ENCODE data around the gene AP5Z1. TPM values are rescaled to one million over a fixed set of nuclear protein-coding genes. Genes with fewer than 3 reads are reported as not detected.

The AP5Z1 gene, protein sequence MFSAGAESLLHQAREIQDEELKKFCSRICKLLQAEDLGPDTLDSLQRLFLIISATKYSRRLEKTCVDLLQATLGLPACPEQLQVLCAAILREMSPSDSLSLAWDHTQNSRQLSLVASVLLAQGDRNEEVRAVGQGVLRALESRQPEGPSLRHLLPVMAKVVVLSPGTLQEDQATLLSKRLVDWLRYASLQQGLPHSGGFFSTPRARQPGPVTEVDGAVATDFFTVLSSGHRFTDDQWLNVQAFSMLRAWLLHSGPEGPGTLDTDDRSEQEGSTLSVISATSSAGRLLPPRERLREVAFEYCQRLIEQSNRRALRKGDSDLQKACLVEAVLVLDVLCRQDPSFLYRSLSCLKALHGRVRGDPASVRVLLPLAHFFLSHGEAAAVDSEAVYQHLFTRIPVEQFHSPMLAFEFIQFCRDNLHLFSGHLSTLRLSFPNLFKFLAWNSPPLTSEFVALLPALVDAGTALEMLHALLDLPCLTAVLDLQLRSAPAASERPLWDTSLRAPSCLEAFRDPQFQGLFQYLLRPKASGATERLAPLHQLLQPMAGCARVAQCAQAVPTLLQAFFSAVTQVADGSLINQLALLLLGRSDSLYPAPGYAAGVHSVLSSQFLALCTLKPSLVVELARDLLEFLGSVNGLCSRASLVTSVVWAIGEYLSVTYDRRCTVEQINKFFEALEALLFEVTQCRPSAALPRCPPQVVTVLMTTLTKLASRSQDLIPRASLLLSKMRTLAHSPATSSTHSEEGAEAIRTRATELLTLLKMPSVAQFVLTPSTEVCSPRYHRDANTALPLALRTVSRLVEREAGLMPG
- 6.8 and 7.1 TPM in 2 replicates for polyA plus RNA-seq (2011; rRNA removed)
- polyA plus RNA-seq (2012; cell fraction: cytosol; rRNA removed), result 16.4 and 24.3 TPM in 2 replicates
- 118 and 171 TPM in 2 replicates for polyA plus RNA-seq (2012; cell fraction: nucleus; rRNA removed)
- 17.6 to 22.7 TPM (median 21.8 TPM) in 3 replicates for polyA plus RNA-seq (2017; fragmentation: RNase III; extraction: RNeasy Plus Mini Kit Qiagen cat#74134 plus additional on column Dnase treatment)
- 4.6 and 6.7 TPM in 2 replicates for polyA minus RNA-seq (2011; rRNA and poly(A)+ RNA removed)

DNA sequence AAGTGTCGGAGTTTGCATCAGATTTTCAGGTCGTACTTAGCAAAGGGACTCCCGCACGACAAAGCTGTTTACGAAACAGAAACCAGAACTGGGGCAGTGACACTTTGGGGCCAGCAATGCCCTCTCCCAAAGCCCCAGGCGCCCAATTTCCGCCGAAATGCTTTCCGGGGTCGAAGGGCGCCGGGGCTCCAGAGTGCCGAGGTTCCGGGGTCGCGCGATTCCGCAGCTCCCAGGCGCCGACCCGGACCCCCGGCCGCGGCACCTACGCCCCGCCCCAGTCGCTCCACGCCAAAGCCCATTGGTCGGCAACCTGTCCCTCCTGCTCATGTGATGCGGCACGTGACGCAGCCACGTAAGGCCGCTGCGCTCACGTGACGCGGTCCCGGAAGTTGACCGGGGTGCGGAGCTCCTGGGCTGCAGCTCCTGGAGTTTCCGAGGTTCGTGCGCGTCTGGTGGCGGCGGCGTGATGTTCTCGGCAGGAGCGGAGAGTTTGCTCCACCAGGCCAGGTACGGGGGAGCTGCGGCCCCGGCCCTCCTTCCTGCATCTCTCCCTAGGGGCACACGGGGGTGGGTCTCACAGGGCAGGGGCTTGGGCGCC is at the start of gene AP5Z1:
Gene AP5Z1, plus strand, starts transcription at position 374 of the 598 bp plus-strand sequence. Its CDS starts 93 bp downstream, at position 467.
- H3K4me3 ChIP-seq, result peak within 1 kb of the TSS; percentile 77
- ChIA-PET POLR2A (interaction anchor here (0.6 to 1.9 kb wide), 11 partner anchors 10 to 496 kb away, joined by 3 to 17 read pairs (median 4); partner anchors contain the start of gene RADIL), CTCF (interaction anchor here (0.6 to 1.5 kb wide), 7 partner anchors 17 to 1454 kb away, joined by 3 to 7 read pairs (median 4); no protein-coding TSS in a partner anchor)
- H3K9me3 ChIP-seq, result no peaks in the 10 kb centered on the region
- ATAC-seq (peak; percentile 92 to 95), FAIRE-seq (peak; percentile 73), DNase-seq (ENCODE audit: low read depth in 1 of 2, low spot score in 1 of 2) (peak; percentile 96 to 99)
- WGBS (ENCODE audit: missing lambda C conversion rate), result 0% methylated on average over 5 of the region's 55 CpGs
- H3K27ac ChIP-seq, result peak within 1 kb of the TSS; percentile 87 to 92
- peak within 1 kb of the TSS; percentile 95 for H3K4me2 ChIP-seq
- H3K4me1 ChIP-seq, result peaks cover 18% of the 10 kb centered on the region; the same call in 1 of the 3 replicates
- no peak for TF ChIP-seq FOXS1 (CRISPR knock-in tag; IDR thresholded peaks at IDR 0.05)
- TF ChIP-seq HOXB5 (CRISPR knock-in tag; IDR thresholded peaks at IDR 0.05), result no peak
- TF ChIP-seq HDAC2 (IDR thresholded peaks at IDR 0.05), result peak; percentile 76; the same call in 1 of the 2 replicates
- no peak for TF ChIP-seq POLR2AphosphoS2 (conservative IDR thresholded peaks at IDR 0.05; ENCODE audit: low read length)
- TF ChIP-seq EHF (CRISPR knock-in tag; IDR thresholded peaks at IDR 0.05), result no peak
- no peak for TF ChIP-seq RCOR1 (IDR thresholded peaks at IDR 0.05; ENCODE audit: low read depth, low read length)
- peak; percentile 73 to 80; a peak in 3 of 5 replicates for TF ChIP-seq JUN (IDR thresholded peaks at IDR 0.05)
- TF ChIP-seq, protein P1, sequence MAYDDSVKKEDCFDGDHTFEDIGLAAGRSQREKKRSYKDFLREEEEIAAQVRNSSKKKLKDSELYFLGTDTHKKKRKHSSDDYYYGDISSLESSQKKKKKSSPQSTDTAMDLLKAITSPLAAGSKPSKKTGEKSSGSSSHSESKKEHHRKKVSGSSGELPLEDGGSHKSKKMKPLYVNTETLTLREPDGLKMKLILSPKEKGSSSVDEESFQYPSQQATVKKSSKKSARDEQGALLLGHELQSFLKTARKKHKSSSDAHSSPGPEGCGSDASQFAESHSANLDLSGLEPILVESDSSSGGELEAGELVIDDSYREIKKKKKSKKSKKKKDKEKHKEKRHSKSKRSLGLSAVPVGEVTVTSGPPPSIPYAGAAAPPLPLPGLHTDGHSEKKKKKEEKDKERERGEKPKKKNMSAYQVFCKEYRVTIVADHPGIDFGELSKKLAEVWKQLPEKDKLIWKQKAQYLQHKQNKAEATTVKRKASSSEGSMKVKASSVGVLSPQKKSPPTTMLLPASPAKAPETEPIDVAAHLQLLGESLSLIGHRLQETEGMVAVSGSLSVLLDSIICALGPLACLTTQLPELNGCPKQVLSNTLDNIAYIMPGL (CRISPR knock-in tag; IDR thresholded peaks at IDR 0.05; ENCODE audit: borderline replicate concordance), result no peak
- TF ChIP-seq SREBF2 (IDR thresholded peaks at IDR 0.05), result no peak
- TF ChIP-seq, protein P2, sequence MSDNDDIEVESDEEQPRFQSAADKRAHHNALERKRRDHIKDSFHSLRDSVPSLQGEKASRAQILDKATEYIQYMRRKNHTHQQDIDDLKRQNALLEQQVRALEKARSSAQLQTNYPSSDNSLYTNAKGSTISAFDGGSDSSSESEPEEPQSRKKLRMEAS (IDR thresholded peaks at IDR 0.05), result peak; percentile 79
- TF ChIP-seq, protein P3, sequence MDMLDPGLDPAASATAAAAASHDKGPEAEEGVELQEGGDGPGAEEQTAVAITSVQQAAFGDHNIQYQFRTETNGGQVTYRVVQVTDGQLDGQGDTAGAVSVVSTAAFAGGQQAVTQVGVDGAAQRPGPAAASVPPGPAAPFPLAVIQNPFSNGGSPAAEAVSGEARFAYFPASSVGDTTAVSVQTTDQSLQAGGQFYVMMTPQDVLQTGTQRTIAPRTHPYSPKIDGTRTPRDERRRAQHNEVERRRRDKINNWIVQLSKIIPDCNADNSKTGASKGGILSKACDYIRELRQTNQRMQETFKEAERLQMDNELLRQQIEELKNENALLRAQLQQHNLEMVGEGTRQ (IDR thresholded peaks at IDR 0.05), result peak; percentile 100
- no peak for TF ChIP-seq ZC3H11A (IDR thresholded peaks at IDR 0.05)
- peak; percentile 82 for TF ChIP-seq PHF8 (IDR thresholded peaks at IDR 0.05; ENCODE audit: borderline replicate concordance, low read depth)
- no peak for TF ChIP-seq CHD2 (IDR thresholded peaks at IDR 0.05; ENCODE audit: low read length, partially characterized antibody)
- TF ChIP-seq, protein P4, sequence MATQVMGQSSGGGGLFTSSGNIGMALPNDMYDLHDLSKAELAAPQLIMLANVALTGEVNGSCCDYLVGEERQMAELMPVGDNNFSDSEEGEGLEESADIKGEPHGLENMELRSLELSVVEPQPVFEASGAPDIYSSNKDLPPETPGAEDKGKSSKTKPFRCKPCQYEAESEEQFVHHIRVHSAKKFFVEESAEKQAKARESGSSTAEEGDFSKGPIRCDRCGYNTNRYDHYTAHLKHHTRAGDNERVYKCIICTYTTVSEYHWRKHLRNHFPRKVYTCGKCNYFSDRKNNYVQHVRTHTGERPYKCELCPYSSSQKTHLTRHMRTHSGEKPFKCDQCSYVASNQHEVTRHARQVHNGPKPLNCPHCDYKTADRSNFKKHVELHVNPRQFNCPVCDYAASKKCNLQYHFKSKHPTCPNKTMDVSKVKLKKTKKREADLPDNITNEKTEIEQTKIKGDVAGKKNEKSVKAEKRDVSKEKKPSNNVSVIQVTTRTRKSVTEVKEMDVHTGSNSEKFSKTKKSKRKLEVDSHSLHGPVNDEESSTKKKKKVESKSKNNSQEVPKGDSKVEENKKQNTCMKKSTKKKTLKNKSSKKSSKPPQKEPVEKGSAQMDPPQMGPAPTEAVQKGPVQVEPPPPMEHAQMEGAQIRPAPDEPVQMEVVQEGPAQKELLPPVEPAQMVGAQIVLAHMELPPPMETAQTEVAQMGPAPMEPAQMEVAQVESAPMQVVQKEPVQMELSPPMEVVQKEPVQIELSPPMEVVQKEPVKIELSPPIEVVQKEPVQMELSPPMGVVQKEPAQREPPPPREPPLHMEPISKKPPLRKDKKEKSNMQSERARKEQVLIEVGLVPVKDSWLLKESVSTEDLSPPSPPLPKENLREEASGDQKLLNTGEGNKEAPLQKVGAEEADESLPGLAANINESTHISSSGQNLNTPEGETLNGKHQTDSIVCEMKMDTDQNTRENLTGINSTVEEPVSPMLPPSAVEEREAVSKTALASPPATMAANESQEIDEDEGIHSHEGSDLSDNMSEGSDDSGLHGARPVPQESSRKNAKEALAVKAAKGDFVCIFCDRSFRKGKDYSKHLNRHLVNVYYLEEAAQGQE (IDR thresholded peaks at IDR 0.05), result no peak; the same call in 1 of the 2 replicates
- TF ChIP-seq CBX8 (IDR thresholded peaks at IDR 0.05), result no peak
- TF ChIP-seq GATA3 (IDR thresholded peaks at IDR 0.05; ENCODE audit: borderline replicate concordance), result peak; percentile 32; the same call in 1 of the 2 replicates
- no peak for TF ChIP-seq RNF2 (IDR thresholded peaks at IDR 0.05; ENCODE audit: borderline replicate concordance, low read depth)
- TF ChIP-seq NR3C1 (IDR thresholded peaks at IDR 0.05), result no peak
- TF ChIP-seq TP53 (CRISPR knock-in tag; IDR thresholded peaks at IDR 0.05), result no peak
- TF ChIP-seq, protein P5, sequence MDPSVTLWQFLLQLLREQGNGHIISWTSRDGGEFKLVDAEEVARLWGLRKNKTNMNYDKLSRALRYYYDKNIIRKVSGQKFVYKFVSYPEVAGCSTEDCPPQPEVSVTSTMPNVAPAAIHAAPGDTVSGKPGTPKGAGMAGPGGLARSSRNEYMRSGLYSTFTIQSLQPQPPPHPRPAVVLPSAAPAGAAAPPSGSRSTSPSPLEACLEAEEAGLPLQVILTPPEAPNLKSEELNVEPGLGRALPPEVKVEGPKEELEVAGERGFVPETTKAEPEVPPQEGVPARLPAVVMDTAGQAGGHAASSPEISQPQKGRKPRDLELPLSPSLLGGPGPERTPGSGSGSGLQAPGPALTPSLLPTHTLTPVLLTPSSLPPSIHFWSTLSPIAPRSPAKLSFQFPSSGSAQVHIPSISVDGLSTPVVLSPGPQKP (IDR thresholded peaks at IDR 0.05; ENCODE audit: low read depth, low read length), result no peak
- TF ChIP-seq, protein P6, sequence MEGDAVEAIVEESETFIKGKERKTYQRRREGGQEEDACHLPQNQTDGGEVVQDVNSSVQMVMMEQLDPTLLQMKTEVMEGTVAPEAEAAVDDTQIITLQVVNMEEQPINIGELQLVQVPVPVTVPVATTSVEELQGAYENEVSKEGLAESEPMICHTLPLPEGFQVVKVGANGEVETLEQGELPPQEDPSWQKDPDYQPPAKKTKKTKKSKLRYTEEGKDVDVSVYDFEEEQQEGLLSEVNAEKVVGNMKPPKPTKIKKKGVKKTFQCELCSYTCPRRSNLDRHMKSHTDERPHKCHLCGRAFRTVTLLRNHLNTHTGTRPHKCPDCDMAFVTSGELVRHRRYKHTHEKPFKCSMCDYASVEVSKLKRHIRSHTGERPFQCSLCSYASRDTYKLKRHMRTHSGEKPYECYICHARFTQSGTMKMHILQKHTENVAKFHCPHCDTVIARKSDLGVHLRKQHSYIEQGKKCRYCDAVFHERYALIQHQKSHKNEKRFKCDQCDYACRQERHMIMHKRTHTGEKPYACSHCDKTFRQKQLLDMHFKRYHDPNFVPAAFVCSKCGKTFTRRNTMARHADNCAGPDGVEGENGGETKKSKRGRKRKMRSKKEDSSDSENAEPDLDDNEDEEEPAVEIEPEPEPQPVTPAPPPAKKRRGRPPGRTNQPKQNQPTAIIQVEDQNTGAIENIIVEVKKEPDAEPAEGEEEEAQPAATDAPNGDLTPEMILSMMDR (IDR thresholded peaks at IDR 0.05), result no peak
- TF ChIP-seq SMC3 (IDR thresholded peaks at IDR 0.05), result no peak
- TF ChIP-seq, protein P7, sequence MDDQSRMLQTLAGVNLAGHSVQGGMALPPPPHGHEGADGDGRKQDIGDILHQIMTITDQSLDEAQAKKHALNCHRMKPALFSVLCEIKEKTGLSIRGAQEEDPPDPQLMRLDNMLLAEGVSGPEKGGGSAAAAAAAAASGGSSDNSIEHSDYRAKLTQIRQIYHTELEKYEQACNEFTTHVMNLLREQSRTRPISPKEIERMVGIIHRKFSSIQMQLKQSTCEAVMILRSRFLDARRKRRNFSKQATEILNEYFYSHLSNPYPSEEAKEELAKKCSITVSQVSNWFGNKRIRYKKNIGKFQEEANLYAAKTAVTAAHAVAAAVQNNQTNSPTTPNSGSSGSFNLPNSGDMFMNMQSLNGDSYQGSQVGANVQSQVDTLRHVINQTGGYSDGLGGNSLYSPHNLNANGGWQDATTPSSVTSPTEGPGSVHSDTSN (IDR thresholded peaks at IDR 0.05), result peak; percentile 88
- no peak for TF ChIP-seq CHD4 (IDR thresholded peaks at IDR 0.05; ENCODE audit: borderline replicate concordance)
